HG03460 (cell line): Measurements from ENCODE around the gene ADAMTSL3.
"Not testable (repeated sequence)": the region's sequence is repeated elsewhere in the genome, so short reads cannot be mapped to it uniquely, and the experiment has no call there.

ENCODE experiments used
- ATAC-seq: cut with Tn5 transposase; IDR thresholded peaks from one replicate; pipeline ENCODE4 v1.9.1; 2021; ENCODE audit not compliant: unreplicated experiment

Gene ADAMTSL3

GRCh38 chr15:84003791-84004503 is 350.0 kb downstream of the ADAMTSL3 start:
- no peak for ATAC-seq

- ATAC-seq = no peak
Measured at GRCh38 chr15:84006421-84006820, 352.5 kb downstream of the ADAMTSL3 start.

GRCh38 chr15:84009616-84010015 is 355.7 kb downstream of the ADAMTSL3 start:
- no peak for ATAC-seq

- ATAC-seq = no peak
Measured at GRCh38 chr15:84010246-84010645, 356.3 kb downstream of the ADAMTSL3 start.

- ATAC-seq = no peak
Measured at GRCh38 chr15:84016371-84016770, 362.4 kb downstream of the ADAMTSL3 start.

- no peak for ATAC-seq
Measured at GRCh38 chr15:84022516-84022915, 368.6 kb downstream of the ADAMTSL3 start.

- ATAC-seq = no peak
Measured at GRCh38 chr15:84023636-84024035, 369.7 kb downstream of the ADAMTSL3 start.

GRCh38 chr15:84033793-84034553 is 380.1 kb downstream of the ADAMTSL3 start:
- ATAC-seq = no peak

- no peak for ATAC-seq
Measured at GRCh38 chr15:84034578-84035398, 380.9 kb downstream of the ADAMTSL3 start.

- no peak for ATAC-seq
Measured at GRCh38 chr15:84035399-84035766, 381.5 kb downstream of the ADAMTSL3 start.

GRCh38 chr15:84037301-84037700 is 383.4 kb downstream of the ADAMTSL3 start:
- ATAC-seq = no peak

- ATAC-seq = not testable (repeated sequence)
Measured at GRCh38 chr15:84042434-84043056, 388.6 kb downstream of the ADAMTSL3 start.

GRCh38 chr15:84046064-84046637 is 392.2 kb downstream of the ADAMTSL3 start:
- no peak for ATAC-seq

- ATAC-seq = not testable (repeated sequence)
Measured at GRCh38 chr15:84049480-84049879, 395.6 kb downstream of the ADAMTSL3 start.

GRCh38 chr15:84050076-84050475 is 396.2 kb downstream of the ADAMTSL3 start:
- no peak for ATAC-seq

- ATAC-seq = not testable (repeated sequence)
Measured at GRCh38 chr15:84051146-84051545, 397.2 kb downstream of the ADAMTSL3 start.

GRCh38 chr15:84054544-84054943 is 400.6 kb downstream of the ADAMTSL3 start:
- ATAC-seq = not testable (repeated sequence)

GRCh38 chr15:84057714-84058331 is 403.9 kb downstream of the ADAMTSL3 start:
- ATAC-seq = no peak

- not testable (repeated sequence) for ATAC-seq
Measured at GRCh38 chr15:84063674-84064073, 409.8 kb downstream of the ADAMTSL3 start.

- ATAC-seq = not testable (repeated sequence)
Measured at GRCh38 chr15:84068674-84069073, 414.8 kb downstream of the ADAMTSL3 start.
